ENCODE data around the gene PTK7. TPM values are rescaled to one million over a fixed set of nuclear protein-coding genes. Genes with fewer than 3 reads are reported as not detected.
A peak's percentile ranks its signal among the peaks of the same experiment; 100 is the strongest.

Gene PTK7
- total and polyA plus RNA-seq, 2 of the 8 experiments (the other 6 are each of a cell fraction or from before 2014, with no cell fraction given): 110 to 138 TPM

DNA sequence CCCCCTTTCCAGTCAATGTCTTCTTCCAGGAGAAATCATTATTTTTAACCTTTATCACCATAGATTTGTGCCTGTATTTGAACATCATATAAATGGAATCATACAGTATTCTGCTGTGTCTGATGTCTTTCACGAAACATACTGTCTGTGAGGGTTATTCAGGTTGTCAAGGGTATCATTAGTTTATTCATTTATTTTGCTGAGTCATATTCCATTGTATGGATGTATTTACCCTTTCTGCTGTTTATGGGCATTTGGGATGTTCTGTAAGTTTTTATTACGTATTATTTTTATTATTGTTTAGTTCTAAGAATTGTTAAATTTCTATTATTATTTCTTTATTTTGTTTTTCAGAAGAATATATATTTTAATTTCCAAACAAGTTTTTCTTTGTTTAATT, 131.2 kb downstream of the PTK7 start:
- no peak overlapping the region for H3K4me2 ChIP-seq (ENCODE audit: insufficient read depth in 1 of 2, low read depth in 2 of 2, low read length in 2 of 2)
- POLR2A ChIA-PET (ENCODE audit: partially characterized antibody): interaction anchor here (1.3 kb wide), 1 partner anchor 22 kb away, joined by 3 read pairs; the partner anchor contains the start of gene DNPH1

More for the DNA sequence above, 131.2 kb downstream of the PTK7 start:
- CTCF ChIA-PET (ENCODE audit: partially characterized antibody): no interaction called here
- no peak overlapping the region for H3K14ac ChIP-seq (ENCODE audit: insufficient read length)
- WGBS, 2 experiments (ENCODE audit: extremely low coverage in 1 of 2, insufficient coverage in 1 of 2, insufficient read length in 1 of 2, insufficient replicate concordance in 2 of 2, low coverage in 1 of 2, low lambda C conversion rate in 2 of 2, missing lambda C conversion rate in 1 of 2): 85% methylated on average over 2 of the region's 2 CpGs; no CpG with 5 or more reads in 1 of the 2 experiments
- no peak overlapping the region for H3K4ac ChIP-seq (replicated peaks; ENCODE audit: insufficient read length, low read depth, low read length)
- H3K79me1 ChIP-seq (ENCODE audit: low read depth, low read length): no peaks in the 10 kb centered on the region
- H3K56ac ChIP-seq (replicated peaks; ENCODE audit: insufficient read length, low read depth, low read length): no peak overlapping the region
- H2BK12ac ChIP-seq (ENCODE audit: low read depth, low read length): no peak overlapping the region
- no peak overlapping the region for H3K23ac ChIP-seq (ENCODE audit: insufficient read length)
- no peaks in the 10 kb centered on the region for H3K4me1 ChIP-seq (replicated peaks in 1 of 4; ENCODE audit: control insufficient read depth in 3 of 4, insufficient read depth in 4 of 4, low read length in 3 of 4)
- no peak overlapping the region for H2BK5ac ChIP-seq (ENCODE audit: low read depth, low read length)
- no peaks in the 10 kb centered on the region for H4K20me1 ChIP-seq (replicated peaks in 1 of 2; ENCODE audit: control insufficient read depth in 1 of 2, insufficient read depth in 2 of 2, low read length in 2 of 2)
- H3K27me3 ChIP-seq (replicated peaks in 1 of 4; ENCODE audit: control insufficient read depth in 3 of 4, extremely low read depth in 1 of 4, insufficient read depth in 3 of 4, low read length in 3 of 4): no peaks in the 10 kb centered on the region
- no peak overlapping the region for H3K27ac ChIP-seq (ENCODE audit: low read depth, low read length)
- no peak overlapping the region for H2BK120ac ChIP-seq (replicated peaks; ENCODE audit: low read depth, low read length)
- H3K18ac ChIP-seq (ENCODE audit: extremely low read depth, low read length): no peak overlapping the region
- no peak for DNase-seq (ENCODE audit: low read depth in 1 of 2, low spot score in 2 of 2)
- H4K8ac ChIP-seq (ENCODE audit: extremely low read depth, insufficient read depth, low read length): no peak overlapping the region
- no peaks in the 10 kb centered on the region; the same call in 1 of the 2 replicates for H3K23me2 ChIP-seq (ENCODE audit: low read depth, low read length)
- no peak overlapping the region for H4K91ac ChIP-seq (replicated peaks; ENCODE audit: insufficient read length, low read length)
- no peak overlapping the region for H4K5ac ChIP-seq (ENCODE audit: insufficient read length, low read depth, low read length)
- no peak overlapping the region for H3K4me3 ChIP-seq (ENCODE audit: extremely low read depth in 1 of 4, insufficient read depth in 2 of 4, low read depth in 3 of 4, low read length in 4 of 4)
- TF ChIP-seq CBX8 (IDR thresholded peaks at IDR 0.05; ENCODE audit: borderline replicate concordance, low read depth, low read length) (no peak), FOSL1 (IDR thresholded peaks at IDR 0.05; ENCODE audit: insufficient read depth, low read depth, low read length) (no peak), SRF (IDR thresholded peaks at IDR 0.05; ENCODE audit: low read depth, low read length) (no peak), MAFK (IDR thresholded peaks at IDR 0.05; ENCODE audit: low read depth, low read length) (peak; percentile 60), SUZ12 (IDR thresholded peaks at IDR 0.05; ENCODE audit: low read length) (no peak), BACH1 (IDR thresholded peaks at IDR 0.05; ENCODE audit: low read length) (peak; percentile 62; the same call in 1 of the 2 replicates), GTF2F1 (IDR thresholded peaks at IDR 0.05; ENCODE audit: borderline replicate concordance, low read depth, low read length) (no peak)
- TF ChIP-seq, protein P1, sequence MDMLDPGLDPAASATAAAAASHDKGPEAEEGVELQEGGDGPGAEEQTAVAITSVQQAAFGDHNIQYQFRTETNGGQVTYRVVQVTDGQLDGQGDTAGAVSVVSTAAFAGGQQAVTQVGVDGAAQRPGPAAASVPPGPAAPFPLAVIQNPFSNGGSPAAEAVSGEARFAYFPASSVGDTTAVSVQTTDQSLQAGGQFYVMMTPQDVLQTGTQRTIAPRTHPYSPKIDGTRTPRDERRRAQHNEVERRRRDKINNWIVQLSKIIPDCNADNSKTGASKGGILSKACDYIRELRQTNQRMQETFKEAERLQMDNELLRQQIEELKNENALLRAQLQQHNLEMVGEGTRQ (IDR thresholded peaks at IDR 0.05; ENCODE audit: low read length): no peak
- H3K9me3 ChIP-seq (ENCODE audit: insufficient read depth in 2 of 2, low read depth in 1 of 2, low read length in 1 of 2): no peaks in the 10 kb centered on the region
- no peak for FAIRE-seq
- H2AFZ ChIP-seq (ENCODE audit: low read length): no peak overlapping the region
- no peaks in the 10 kb centered on the region for H3K36me3 ChIP-seq (ENCODE audit: control insufficient read depth in 2 of 4, insufficient read depth in 4 of 4, low read length in 3 of 4)
- H2BK20ac ChIP-seq (ENCODE audit: low read length): no peak overlapping the region
- H2BK15ac ChIP-seq (ENCODE audit: low read length): no peak overlapping the region
- no peak overlapping the region for H3K9ac ChIP-seq (replicated peaks in 1 of 4; ENCODE audit: extremely low read depth in 1 of 4, low read depth in 3 of 4, low read length in 3 of 4)
- H2AK5ac ChIP-seq (ENCODE audit: low read depth, low read length): no peak overlapping the region
- no peaks in the 10 kb centered on the region for H3K79me2 ChIP-seq (ENCODE audit: control insufficient read depth in 1 of 2, insufficient read depth in 2 of 2, low read length in 2 of 2)
